ENCODE data around the gene DOCK4.

The DOCK4 gene

GRCh38 chr7:111744501-111745155, 461.6 kb downstream of the DOCK4 start:
- peak; percentile 79 for DNase-seq (ENCODE audit: low read depth)
- no peak overlapping the region for H3K4me3 ChIP-seq (ENCODE audit: low read depth, low read length)
- TF ChIP-seq, protein P1, sequence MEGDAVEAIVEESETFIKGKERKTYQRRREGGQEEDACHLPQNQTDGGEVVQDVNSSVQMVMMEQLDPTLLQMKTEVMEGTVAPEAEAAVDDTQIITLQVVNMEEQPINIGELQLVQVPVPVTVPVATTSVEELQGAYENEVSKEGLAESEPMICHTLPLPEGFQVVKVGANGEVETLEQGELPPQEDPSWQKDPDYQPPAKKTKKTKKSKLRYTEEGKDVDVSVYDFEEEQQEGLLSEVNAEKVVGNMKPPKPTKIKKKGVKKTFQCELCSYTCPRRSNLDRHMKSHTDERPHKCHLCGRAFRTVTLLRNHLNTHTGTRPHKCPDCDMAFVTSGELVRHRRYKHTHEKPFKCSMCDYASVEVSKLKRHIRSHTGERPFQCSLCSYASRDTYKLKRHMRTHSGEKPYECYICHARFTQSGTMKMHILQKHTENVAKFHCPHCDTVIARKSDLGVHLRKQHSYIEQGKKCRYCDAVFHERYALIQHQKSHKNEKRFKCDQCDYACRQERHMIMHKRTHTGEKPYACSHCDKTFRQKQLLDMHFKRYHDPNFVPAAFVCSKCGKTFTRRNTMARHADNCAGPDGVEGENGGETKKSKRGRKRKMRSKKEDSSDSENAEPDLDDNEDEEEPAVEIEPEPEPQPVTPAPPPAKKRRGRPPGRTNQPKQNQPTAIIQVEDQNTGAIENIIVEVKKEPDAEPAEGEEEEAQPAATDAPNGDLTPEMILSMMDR (conservative IDR thresholded peaks at IDR 0.05; ENCODE audit: low read depth, low read length), result no peak

DNA sequence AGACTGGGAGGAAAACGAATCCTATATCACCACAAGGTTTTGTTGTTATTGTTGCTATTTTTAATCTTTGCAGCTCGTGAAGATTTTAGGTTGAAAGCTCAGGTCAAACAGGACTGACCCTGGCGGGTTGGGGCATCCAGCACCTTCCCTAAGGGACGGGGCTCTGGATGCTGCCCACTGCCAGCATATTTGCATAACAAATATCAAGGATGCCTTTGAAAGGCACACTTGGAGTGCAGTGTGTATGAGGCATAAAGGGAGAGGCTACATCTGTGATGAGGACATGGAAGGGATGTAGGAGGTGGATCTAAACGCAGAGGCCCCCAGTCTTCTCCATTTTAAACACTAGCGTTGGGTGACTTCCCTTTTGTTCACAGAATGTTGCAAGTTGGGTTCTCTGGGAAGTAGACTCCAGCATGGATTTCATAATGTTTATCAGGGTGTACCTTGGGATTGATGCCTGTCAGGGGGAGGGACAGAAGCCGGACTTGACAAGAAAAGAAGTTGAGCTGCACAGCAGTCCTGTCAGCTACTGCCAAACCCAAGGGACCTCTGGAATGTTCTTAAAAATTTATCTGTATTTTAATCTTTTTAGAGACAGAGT, 462.9 kb downstream of the DOCK4 start:
- TF ChIP-seq, protein P1 (conservative IDR thresholded peaks at IDR 0.05; ENCODE audit: low read depth, low read length), result no peak
- peak; percentile 5 for DNase-seq (ENCODE audit: low read depth)

GRCh38 chr7:111741811-111742240, 464.4 kb downstream of the DOCK4 start:
- peak; percentile 90 for DNase-seq (ENCODE audit: low read depth)
- TF ChIP-seq, protein P1 (conservative IDR thresholded peaks at IDR 0.05; ENCODE audit: low read depth, low read length), result peak; percentile 73
- H3K4me3 ChIP-seq (ENCODE audit: low read depth, low read length), result no peak overlapping the region

More for the DNA sequence above, 462.9 kb downstream of the DOCK4 start:
- no peak overlapping the region for H3K4me3 ChIP-seq (ENCODE audit: low read depth, low read length)

DNA sequence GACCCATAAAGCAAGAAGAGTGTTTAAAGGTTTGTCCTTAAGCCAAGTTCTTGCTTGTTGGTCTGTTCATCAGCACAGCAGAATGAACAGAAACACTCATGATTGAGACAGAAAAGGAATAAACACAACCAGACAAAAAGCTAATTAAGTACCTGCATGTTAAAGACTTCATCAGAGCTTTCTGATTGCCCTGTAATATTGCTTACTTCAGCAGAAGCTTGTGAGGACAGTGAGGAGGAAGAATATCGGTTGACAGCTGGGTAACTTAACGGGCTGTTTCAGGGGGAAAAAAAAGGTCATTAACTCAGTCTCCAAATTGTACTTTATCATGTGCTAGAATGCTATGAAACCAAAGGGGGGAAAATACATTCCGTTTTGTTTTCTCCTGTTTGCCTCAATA, 465.3 kb downstream of the DOCK4 start:
- no peak for DNase-seq (ENCODE audit: low read depth)
- TF ChIP-seq, protein P1 (conservative IDR thresholded peaks at IDR 0.05; ENCODE audit: low read depth, low read length), result no peak
- H3K4me3 ChIP-seq (ENCODE audit: low read depth, low read length), result no peak overlapping the region

DNA sequence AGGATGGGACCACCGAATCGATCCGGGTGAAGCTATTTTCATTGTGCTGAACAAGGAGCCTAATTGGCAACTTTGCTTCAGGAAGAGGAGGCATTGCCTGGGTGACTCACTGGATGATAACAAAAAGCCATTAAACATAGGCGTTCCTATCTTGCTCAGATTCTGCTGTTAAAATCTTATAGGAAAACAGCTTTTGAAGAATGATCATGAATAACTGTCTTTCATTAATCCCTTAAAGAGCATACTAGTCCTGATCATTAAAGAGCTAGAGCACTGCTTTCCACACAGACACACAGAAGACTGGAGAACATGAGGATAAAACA, 469.7 kb downstream of the DOCK4 start:
- no peak overlapping the region for H3K4me3 ChIP-seq (ENCODE audit: low read depth, low read length)
- DNase-seq (ENCODE audit: low read depth), result no peak
- TF ChIP-seq, protein P1 (conservative IDR thresholded peaks at IDR 0.05; ENCODE audit: low read depth, low read length), result no peak

- DNase-seq (ENCODE audit: low read depth), result peak; percentile 86
- TF ChIP-seq, protein P1 (conservative IDR thresholded peaks at IDR 0.05; ENCODE audit: low read depth, low read length), result peak; percentile 83
- no peak overlapping the region for H3K4me3 ChIP-seq (ENCODE audit: low read depth, low read length)
Measured at GRCh38 chr7:111735661-111736551, 470.3 kb downstream of the DOCK4 start.
